Measurements from ENCODE around the gene FCGR2B.
"Not testable (repeated sequence)": the region's sequence is repeated elsewhere in the genome, so short reads cannot be mapped to it uniquely, and the experiment has no call there.

FCGR2B gene

DNA sequence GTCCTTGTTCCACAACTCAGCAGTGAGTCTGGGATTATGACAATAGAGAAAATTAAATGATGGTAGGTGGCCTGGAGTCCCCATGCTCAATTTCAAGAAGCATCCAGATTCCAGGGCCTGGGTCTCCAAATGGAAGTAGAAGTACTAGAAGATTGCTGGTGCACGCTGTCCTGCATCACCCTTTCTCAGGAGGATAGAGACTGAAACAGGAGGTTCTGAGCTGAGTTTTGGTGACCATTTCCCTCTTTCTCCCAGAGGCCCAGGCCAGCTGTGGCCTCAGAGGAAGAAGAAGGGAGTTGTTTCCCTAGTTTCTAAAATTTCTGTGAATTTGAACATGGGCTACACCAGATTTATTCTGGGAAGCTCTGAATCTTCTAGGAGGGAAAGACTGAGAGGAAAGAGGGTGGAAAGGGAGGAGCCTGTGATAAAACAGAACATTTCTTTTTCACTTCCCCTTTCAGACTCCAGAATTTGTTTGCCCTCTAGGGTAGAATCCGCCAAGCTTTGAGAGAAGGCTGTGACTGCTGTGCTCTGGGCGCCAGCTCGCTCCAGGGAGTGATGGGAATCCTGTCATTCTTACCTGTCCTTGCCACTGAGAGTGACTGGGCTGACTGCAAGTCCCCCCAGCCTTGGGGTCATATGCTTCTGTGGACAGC, at the start of gene FCGR2B:
Gene FCGR2B, plus strand, starts transcription at position 460 of the 656 bp plus-strand sequence. Its CDS starts 99 bp downstream, at position 559.
- not testable (repeated sequence) for H3K4me3 ChIP-seq (ENCODE audit: control insufficient read depth, low read depth, low read length); DNase-seq (ENCODE audit: low read depth)

DNA sequence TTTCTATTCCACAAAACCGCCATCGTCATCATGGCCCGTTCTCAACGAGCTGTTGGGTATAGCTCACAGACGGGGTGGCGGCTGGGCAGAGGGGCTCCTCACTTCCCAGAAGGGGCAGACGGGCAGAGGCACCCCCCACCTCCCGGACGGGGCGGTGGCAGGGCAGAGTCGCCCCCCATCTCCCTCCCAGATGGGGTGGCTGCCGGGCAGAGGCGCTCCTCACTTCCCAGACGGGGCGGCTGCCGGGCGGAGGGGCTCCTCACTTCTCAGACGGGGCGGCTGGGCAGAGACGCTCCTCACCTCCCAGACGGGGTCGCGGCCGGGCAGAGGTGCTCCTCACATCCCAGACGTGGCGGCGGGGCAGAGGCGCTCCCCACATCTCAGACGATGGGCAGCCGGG, 46.5 kb upstream of the FCGR2B start:
- H3K4me3 ChIP-seq (ENCODE audit: control insufficient read depth, low read depth, low read length); DNase-seq (ENCODE audit: low read depth): not testable (repeated sequence)

DNA sequence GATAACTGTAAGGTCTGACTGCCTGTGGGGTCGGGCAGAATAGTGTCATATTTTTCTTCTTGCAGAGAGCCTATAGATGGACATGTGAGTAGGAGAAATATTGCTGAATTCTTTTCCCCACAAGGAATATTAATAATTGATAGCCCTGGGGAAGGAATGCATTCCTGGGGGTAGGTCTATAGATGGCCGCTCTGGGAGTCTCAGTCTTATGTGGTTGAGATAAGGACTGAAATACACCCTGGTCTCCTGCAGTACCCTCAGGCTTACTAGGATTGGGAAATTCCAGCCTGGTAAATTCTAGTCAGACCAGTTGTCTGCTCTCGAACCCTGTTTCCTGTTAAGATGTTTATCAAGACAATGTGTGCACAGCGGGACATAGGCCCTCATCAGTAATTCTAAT, 44.4 kb upstream of the FCGR2B start:
- not testable (repeated sequence) for H3K4me3 ChIP-seq (ENCODE audit: control insufficient read depth, low read depth, low read length); DNase-seq (ENCODE audit: low read depth)

DNA sequence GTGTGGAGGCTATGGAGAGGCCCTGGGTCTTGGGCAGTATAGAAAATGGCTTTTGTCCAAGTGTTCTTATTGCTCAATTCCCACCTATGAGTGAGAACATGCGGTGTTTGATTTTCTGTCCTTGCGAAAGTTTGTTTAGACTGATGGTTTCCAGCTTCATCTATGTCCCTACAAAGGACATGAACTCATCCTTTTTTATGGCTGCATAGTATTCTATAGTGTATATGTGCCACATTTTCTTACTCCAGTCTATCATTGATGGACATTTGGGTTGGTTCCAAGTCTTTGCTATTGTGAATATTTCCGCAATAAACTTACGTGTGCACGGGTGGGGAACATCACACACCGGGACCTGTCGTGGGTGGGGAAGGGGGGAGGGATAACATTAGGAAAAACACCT, 42.5 kb upstream of the FCGR2B start:
- not testable (repeated sequence) for DNase-seq (ENCODE audit: low read depth); H3K4me3 ChIP-seq (ENCODE audit: control insufficient read depth, low read depth, low read length)

DNA sequence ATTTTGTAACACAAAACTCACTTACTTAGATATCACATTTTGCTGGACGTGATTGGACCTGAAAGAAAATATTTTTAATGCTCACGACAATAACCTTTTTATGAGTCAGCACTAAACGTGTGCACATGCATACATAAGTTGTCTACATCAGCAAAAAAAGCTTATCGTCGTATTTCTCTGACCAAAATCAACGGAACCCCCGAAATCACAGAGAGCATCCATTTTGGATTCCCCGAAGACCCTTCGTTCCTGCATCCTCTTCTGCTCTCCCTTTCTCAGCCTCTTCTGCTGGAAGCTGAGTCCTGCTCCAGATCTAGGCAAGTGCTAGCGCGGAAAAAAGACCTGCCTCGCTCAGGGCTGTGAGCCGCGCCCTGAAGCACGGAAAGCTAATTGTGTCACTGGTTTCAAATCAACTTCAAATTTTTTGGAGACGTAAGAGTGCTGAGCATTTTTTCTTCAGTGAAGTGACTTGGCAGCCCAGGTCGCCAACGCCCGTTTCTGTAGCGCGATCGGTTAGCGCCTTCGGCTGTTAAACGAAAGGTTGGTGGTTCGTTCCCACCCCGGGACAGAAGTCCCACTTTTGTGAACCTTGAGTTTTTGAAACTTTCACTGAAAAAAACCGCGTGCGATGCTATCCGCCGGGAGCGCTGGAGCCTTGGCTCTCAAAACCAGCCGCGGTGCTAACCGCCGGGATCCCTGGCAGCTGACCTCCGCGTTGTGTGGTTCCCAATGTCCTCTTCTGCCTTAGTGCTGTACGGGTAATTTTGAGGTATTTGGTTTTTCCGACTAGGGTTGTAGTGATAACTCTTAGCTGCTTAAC, 41.6 kb upstream of the FCGR2B start:
- peak overlapping the region; percentile 55 for H3K4me3 ChIP-seq (ENCODE audit: control insufficient read depth, low read depth, low read length)
- peak; percentile 77 for DNase-seq (ENCODE audit: low read depth)

DNA sequence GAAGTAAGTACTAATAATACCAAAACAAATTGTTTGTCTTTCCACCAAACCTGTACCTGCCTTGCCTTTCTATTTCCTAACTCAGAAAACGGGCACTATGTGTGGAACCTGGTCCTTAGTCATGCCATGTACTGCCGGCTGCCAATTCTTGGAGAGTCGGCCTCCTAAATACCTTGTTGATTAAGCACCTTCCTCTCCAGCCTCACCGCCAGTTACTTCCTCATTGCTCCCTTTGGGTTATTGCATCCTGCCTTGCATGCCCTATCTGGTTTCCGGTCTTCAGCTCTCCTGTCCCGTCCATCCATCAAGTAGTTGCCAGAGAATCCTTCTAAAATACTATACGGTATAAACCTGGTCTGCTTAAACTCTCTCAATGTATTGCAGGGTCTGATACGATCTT, 40.9 kb upstream of the FCGR2B start:
- H3K4me3 ChIP-seq (ENCODE audit: control insufficient read depth, low read depth, low read length); DNase-seq (ENCODE audit: low read depth): not testable (repeated sequence)

DNA sequence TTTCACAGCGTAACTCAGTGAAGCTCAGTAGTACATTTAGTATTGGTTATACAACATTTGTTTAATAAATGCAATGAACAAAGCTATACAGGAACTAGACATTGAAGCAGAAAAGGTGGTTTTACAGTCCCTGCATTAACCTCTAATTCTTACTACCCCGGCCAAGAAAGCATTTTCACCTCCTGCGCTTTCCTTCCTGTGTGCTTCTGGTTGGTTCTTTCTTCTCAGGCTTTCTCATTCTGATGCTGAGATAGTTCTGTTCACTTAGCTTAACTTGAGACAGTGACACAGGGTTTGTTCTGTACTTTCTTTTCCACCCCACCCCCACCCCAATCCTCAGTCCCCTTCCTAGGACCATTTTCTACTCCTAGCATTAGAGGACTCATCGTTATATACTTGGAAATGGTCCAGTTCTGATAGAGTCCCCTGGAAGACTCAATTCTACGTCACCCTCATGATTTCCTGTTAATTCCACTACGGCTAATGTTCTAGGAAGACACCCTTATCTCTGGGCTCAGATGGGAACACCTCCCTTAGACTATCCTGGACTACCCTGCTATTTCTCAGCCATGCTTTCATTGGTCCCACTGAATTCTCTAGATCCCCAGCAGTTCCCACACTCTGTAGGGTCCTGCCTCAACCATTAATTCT, 39.4 kb upstream of the FCGR2B start:
- not testable (repeated sequence) for DNase-seq (ENCODE audit: low read depth); H3K4me3 ChIP-seq (ENCODE audit: control insufficient read depth, low read depth, low read length)

DNA sequence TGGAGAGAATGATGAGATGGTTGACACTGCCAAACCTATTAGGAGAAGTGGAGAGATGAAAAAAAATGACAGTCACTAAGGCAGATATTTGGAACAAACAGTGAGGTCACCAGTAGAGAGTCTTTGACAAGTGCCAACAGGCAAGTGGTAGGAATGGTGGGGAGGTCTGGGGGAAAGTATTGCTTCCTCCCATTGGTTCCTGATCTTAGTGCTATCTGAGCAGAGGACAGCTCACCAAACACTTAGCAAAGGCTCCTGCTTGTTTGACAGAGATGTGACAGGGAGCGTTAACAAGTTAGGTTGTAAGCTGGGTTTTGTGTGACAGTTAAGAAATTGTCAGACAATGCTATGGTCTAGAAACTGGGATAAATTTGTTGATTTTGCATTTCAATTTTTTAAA, 38.3 kb upstream of the FCGR2B start:
- H3K4me3 ChIP-seq (ENCODE audit: control insufficient read depth, low read depth, low read length); DNase-seq (ENCODE audit: low read depth): not testable (repeated sequence)

DNA sequence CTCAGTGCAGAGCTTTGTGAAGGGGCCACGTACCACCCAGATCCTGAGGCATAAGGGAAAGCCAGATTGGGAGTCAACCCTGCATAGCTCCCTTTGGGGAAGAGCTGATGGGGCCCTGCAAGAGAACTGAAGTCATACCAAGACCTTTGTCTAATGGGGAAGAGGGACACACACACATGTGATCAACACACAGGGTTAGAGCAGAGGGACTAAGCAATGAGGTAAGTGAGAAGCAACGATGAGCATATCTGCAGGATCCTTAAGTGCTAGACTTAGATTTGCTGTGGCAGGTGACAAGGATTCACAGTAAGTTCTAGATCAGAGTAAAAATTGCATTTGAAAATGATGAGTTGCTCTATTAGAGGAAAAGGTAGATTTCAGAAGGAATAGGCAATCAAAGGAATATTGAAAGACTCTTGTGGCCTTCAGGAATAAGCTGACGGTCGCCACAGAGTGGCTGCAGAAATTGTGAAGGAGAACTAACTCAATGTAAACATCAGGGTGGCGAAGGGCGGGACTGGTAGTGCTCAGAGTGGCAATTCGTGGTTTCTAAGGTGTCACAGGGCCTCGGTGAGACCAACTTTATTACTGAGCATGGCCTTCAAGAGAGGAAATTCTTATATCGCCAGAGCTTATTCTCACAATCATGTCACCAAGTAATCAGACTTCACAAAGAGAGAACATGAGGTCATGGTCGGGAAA, 36.3 kb upstream of the FCGR2B start:
- not testable (repeated sequence) for H3K4me3 ChIP-seq (ENCODE audit: control insufficient read depth, low read depth, low read length); DNase-seq (ENCODE audit: low read depth)

DNA sequence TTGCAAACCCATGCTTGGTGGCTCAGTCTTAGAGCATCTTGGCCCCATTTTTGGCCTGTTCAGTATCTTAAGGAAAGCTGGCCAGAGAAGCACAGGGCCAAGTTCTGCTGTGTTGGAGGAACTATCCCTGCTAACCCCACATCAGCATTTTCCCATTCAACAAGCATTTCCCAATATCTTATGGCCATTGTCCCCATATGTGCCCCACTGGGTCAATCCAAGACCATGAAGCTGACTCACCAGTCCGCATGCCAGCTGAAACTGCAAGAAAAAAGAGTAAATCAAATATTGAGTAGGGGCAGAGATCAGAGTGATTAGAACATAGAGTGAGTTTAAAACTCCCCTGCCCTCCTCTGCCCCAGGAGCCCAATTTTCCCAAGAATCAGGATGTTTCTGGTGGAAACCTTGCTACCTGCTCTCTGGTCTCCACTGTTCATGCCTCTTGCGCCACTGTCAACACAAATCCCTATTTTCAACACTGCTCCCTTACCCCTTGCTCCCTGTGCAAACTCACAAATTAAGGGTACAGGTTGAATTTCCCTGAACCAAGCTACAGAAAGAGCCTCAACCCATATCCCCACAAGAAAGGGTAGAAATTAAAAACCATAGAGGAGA, 32.7 kb upstream of the FCGR2B start:
- not testable (repeated sequence) for H3K4me3 ChIP-seq (ENCODE audit: control insufficient read depth, low read depth, low read length); DNase-seq (ENCODE audit: low read depth)

DNA sequence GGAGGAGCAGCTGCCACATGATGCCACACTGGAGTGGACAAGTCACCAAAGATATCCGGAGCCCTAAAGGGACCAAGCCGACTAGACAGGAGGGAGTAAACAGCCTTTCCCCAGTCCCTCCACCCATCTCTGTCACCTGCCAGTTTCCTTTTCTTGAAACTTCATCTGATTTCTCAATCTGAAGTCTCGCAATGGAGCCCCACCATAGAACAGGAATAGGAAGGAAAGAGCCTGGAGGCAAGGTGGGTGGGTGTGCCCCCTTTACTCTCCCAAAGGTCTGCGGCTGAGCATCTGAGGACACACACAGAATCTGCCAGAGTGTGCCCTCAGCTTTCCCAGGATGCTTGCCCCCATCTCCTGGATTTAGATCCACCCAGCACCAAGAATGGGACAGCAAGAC, 31.9 kb upstream of the FCGR2B start, which contains the start of gene FCGR3B:
Gene FCGR3B, minus strand, starts transcription at position 101 of the 400 bp plus-strand sequence. Its CDS starts 82 bp downstream, at position 19.
- DNase-seq (ENCODE audit: low read depth) = no peak
- TF ChIP-seq, protein P1, sequence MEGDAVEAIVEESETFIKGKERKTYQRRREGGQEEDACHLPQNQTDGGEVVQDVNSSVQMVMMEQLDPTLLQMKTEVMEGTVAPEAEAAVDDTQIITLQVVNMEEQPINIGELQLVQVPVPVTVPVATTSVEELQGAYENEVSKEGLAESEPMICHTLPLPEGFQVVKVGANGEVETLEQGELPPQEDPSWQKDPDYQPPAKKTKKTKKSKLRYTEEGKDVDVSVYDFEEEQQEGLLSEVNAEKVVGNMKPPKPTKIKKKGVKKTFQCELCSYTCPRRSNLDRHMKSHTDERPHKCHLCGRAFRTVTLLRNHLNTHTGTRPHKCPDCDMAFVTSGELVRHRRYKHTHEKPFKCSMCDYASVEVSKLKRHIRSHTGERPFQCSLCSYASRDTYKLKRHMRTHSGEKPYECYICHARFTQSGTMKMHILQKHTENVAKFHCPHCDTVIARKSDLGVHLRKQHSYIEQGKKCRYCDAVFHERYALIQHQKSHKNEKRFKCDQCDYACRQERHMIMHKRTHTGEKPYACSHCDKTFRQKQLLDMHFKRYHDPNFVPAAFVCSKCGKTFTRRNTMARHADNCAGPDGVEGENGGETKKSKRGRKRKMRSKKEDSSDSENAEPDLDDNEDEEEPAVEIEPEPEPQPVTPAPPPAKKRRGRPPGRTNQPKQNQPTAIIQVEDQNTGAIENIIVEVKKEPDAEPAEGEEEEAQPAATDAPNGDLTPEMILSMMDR (conservative IDR thresholded peaks at IDR 0.05; ENCODE audit: control insufficient read depth, insufficient read depth, low read depth, low read length) = no peak
- H3K4me3 ChIP-seq (ENCODE audit: control insufficient read depth, low read depth, low read length) = no peak within 1 kb of the TSS

DNA sequence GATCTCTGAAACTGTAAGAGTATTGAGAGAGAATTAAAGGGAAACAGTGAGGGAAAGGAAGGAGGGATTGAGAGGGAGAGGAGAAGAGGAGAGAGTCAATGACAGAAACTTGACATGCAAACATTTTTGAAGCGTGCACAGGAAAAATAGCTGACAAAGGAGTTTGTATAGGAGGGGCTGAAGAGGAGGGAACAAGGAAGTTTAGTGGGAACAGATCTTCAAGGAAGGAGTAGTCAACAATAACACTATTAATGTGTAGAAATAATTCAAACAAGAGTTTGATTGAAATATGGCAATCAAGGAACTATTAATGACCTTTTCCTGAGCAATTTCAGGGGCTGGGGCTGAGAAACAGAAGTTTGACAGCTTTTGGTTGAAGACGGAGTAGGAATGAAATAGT, 27.9 kb upstream of the FCGR2B start:
- not testable (repeated sequence) for DNase-seq (ENCODE audit: low read depth)

DNA sequence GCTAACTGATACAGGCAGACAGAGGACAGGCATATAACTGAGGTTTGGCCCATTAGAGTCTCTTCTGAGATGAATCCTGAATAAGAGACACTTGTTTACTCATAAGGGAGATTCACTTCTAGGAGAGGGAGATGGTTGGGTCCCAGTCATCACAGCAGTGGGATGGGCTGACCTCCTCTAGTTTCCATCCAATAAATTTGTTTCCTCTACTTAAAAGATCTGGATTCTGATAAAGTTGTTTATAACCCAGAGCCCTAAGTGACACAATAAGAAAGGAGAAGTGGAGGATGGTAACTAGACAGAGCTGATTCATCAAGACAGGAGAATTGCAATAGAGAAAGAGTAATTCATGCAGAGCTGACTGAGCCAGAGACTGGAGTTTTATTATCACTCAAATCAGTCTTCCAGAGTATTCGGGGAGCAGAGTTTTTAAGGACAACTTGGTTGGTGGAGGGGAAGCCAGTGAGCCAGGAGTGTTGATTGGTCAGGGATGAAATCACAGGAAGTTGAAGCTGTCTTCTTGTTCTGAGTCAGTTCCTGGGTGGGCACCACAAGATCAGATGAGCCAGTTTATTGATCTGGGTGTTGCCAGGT, 26.7 kb upstream of the FCGR2B start:
- not testable (repeated sequence) for DNase-seq (ENCODE audit: low read depth); H3K4me3 ChIP-seq (ENCODE audit: control insufficient read depth, low read depth, low read length)

More for the DNA sequence above, 27.9 kb upstream of the FCGR2B start:
- H3K4me3 ChIP-seq (ENCODE audit: control insufficient read depth, low read depth, low read length) = not testable (repeated sequence)

DNA sequence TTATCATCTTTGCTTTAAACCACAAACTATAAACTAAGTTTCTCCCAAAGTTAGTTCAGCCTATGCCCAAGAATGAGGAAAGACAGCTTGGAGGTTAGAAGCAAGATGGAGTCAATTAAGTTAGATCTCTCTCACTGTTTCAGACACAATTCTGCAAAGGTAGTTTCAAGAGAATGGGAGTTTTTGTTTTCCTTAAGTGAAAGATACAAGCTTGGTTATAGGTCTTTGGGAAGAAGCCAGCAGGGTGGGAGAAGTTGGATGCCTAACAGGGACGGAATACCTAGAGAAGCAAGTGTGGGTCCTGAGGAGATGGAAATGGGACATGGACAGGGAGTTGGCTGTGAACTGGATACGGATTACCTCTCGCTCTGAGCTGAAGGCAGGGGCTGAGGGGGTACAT, 26.0 kb upstream of the FCGR2B start:
- DNase-seq (ENCODE audit: low read depth) = not testable (repeated sequence)

DNA sequence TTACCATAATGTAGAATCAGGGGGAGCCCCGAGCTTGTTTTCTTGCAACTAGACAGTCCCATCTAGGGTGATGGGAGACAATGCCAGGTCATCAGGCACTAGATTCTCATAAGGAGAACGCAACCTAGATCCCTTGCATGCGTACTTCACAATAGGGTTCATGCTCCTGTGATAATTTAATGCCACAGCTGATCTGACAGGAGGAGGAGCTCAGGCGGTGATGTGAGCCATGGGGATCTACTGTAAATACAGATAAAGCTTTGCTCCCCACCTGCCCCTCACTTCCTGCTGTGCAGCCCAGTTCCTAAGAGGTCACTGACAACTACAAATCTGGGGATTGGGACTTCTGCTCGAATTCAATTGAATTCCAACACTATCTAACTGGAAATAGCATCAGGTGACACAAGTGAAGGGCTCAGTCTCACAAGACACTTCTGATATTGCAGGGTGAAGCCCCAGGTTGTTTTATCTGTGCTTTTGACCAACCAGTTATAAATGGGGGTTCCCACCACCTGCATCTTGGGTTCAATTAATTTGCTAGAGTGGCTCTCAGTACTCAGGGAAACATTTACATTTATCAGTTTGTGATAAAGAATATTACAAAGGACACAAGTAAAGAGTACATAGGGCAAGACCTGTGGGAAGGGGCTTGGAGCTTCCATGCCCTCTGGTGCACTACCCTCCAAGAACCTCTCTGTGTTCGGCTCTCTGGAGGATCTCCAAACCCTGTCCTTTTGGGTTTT, 24.5 kb upstream of the FCGR2B start:
- DNase-seq (ENCODE audit: low read depth) = not testable (repeated sequence)

More for the DNA sequence above, 26.0 kb upstream of the FCGR2B start:
- H3K4me3 ChIP-seq (ENCODE audit: control insufficient read depth, low read depth, low read length) = not testable (repeated sequence)

DNA sequence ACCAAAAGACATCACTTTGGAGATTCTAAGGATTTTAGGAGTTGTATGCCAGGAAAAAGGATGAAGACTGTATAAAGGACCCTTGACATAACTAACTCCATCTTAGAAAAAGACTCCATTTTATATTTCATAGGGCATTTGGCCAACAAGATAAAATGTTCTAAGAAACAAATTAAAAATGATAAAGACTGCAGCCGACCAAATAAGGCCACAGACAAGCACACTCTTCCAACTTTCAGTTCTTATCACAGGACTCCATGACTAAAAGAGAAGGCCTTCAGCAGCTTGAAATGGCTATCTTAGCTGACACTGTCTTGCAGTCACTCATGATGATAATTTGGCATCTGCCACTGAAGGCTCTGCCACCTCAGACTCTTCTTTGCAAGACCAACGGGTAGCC, 23.7 kb upstream of the FCGR2B start:
- not testable (repeated sequence) for H3K4me3 ChIP-seq (ENCODE audit: control insufficient read depth, low read depth, low read length); DNase-seq (ENCODE audit: low read depth)

More for the DNA sequence above, 24.5 kb upstream of the FCGR2B start:
- not testable (repeated sequence) for H3K4me3 ChIP-seq (ENCODE audit: control insufficient read depth, low read depth, low read length)
